Measurements from ENCODE around the gene FOSL2.

The FOSL2 gene

GRCh38 chr2:28462122-28462521 lies 69.5 kb downstream of the FOSL2 start:
- Histone ChIP-seq H3K9me3 (replicated peaks; ENCODE audit: insufficient read depth, low read length) (no peaks in the 10 kb centered on the region), H3K4me2 (ENCODE audit: low read depth, low read length) (no peak overlapping the region), H3K4me1 (ENCODE audit: low read length) (peaks cover 4% of the 10 kb centered on the region; the same call in 1 of the 2 replicates), H3K27ac (ENCODE audit: low read length) (no peak overlapping the region), H3F3A (ENCODE audit: insufficient read depth, low read length) (no peaks in the 10 kb centered on the region), H3K4me3 (ENCODE audit: low read length) (no peak overlapping the region), H4K20me1 (ENCODE audit: insufficient read depth, low read length) (no peaks in the 10 kb centered on the region), H3K36me3 (replicated peaks; ENCODE audit: insufficient read depth, low read length) (no peaks in the 10 kb centered on the region), H3K27me3 (replicated peaks; ENCODE audit: insufficient read depth, low read length) (no peaks in the 10 kb centered on the region), H3K9ac (ENCODE audit: low read length) (no peak overlapping the region), H3K9me2 (replicated peaks; ENCODE audit: insufficient read depth, low read length) (no peaks in the 10 kb centered on the region), H2AFZ (ENCODE audit: low read length) (no peak overlapping the region), H3K79me2 (ENCODE audit: low read length) (no peaks in the 10 kb centered on the region)
- no peak for DNase-seq
- no peak for TF ChIP-seq CTCF (IDR thresholded peaks at IDR 0.05; ENCODE audit: low read length)
- TF ChIP-seq EZH2 (optimal IDR thresholded peaks at IDR 0.05; ENCODE audit: low read depth, low read length): no peak
- no peak for TF ChIP-seq EZH2phosphoT487 (IDR thresholded peaks at IDR 0.05; ENCODE audit: low read length)

- no peaks in the 10 kb centered on the region for H3F3A ChIP-seq (ENCODE audit: insufficient read depth, low read length)
- H3K27ac ChIP-seq (ENCODE audit: low read length): no peak overlapping the region
- H4K20me1 ChIP-seq (ENCODE audit: insufficient read depth, low read length): no peaks in the 10 kb centered on the region
- H3K4me2 ChIP-seq (ENCODE audit: low read depth, low read length): no peak overlapping the region
- no peak for TF ChIP-seq EZH2phosphoT487 (IDR thresholded peaks at IDR 0.05; ENCODE audit: low read length)
- TF ChIP-seq CTCF (IDR thresholded peaks at IDR 0.05; ENCODE audit: low read length): no peak
- no peak for TF ChIP-seq EZH2 (optimal IDR thresholded peaks at IDR 0.05; ENCODE audit: low read depth, low read length)
- no peaks in the 10 kb centered on the region for H3K9me2 ChIP-seq (replicated peaks; ENCODE audit: insufficient read depth, low read length)
- no peaks in the 10 kb centered on the region for H3K27me3 ChIP-seq (replicated peaks; ENCODE audit: insufficient read depth, low read length)
- H2AFZ ChIP-seq (ENCODE audit: low read length): no peak overlapping the region
- H3K36me3 ChIP-seq (replicated peaks; ENCODE audit: insufficient read depth, low read length): no peaks in the 10 kb centered on the region
- H3K4me3 ChIP-seq (ENCODE audit: low read length): no peak overlapping the region
- no peaks in the 10 kb centered on the region for H3K9me3 ChIP-seq (replicated peaks; ENCODE audit: insufficient read depth, low read length)
- H3K79me2 ChIP-seq (ENCODE audit: low read length): no peaks in the 10 kb centered on the region
- no peak for DNase-seq
- no peak overlapping the region for H3K9ac ChIP-seq (ENCODE audit: low read length)
- no peaks in the 10 kb centered on the region for H3K4me1 ChIP-seq (ENCODE audit: low read length)
These were observed 70.7 kb downstream of the FOSL2 start for GRCh38 chr2:28463211-28463816.

GRCh38 chr2:28463893-28464292 lies 71.2 kb downstream of the FOSL2 start:
- no peak overlapping the region for H2AFZ ChIP-seq (ENCODE audit: low read length)
- no peak overlapping the region for H3K4me2 ChIP-seq (ENCODE audit: low read depth, low read length)
- no peaks in the 10 kb centered on the region for H3F3A ChIP-seq (ENCODE audit: insufficient read depth, low read length)
- H3K27me3 ChIP-seq (replicated peaks; ENCODE audit: insufficient read depth, low read length): no peaks in the 10 kb centered on the region
- H4K20me1 ChIP-seq (ENCODE audit: insufficient read depth, low read length): no peaks in the 10 kb centered on the region
- H3K9me3 ChIP-seq (replicated peaks; ENCODE audit: insufficient read depth, low read length): no peaks in the 10 kb centered on the region
- no peaks in the 10 kb centered on the region for H3K9me2 ChIP-seq (replicated peaks; ENCODE audit: insufficient read depth, low read length)
- H3K9ac ChIP-seq (ENCODE audit: low read length): no peak overlapping the region
- no peak overlapping the region for H3K27ac ChIP-seq (ENCODE audit: low read length)
- no peak overlapping the region for H3K4me3 ChIP-seq (ENCODE audit: low read length)
- H3K4me1 ChIP-seq (ENCODE audit: low read length): no peaks in the 10 kb centered on the region
- TF ChIP-seq EZH2phosphoT487 (IDR thresholded peaks at IDR 0.05; ENCODE audit: low read length): no peak
- no peak for TF ChIP-seq CTCF (IDR thresholded peaks at IDR 0.05; ENCODE audit: low read length)
- no peak for TF ChIP-seq EZH2 (optimal IDR thresholded peaks at IDR 0.05; ENCODE audit: low read depth, low read length)
- no peak for DNase-seq
- H3K36me3 ChIP-seq (replicated peaks; ENCODE audit: insufficient read depth, low read length): no peaks in the 10 kb centered on the region
- no peaks in the 10 kb centered on the region for H3K79me2 ChIP-seq (ENCODE audit: low read length)
